NCI-H146 treated with DMSO at 0.1 percent for 48 hours (cell line): ENCODE measurements around the gene RNASET2.
"Not testable (repeated sequence)": the region's sequence is repeated elsewhere in the genome, so short reads cannot be mapped to it uniquely, and the experiment has no call there.

ENCODE experiments used
- DNase-seq: peaks from one replicate; lab custom pipeline; 2025; ENCODE audit not compliant: unreplicated experiment; lab: John Stamatoyannopoulos, UW

RNASET2 gene

GRCh38 chr6:166905505-166906134 is 50.7 kb downstream of the RNASET2 start:
- DNase-seq: no peak

- DNase-seq: no peak
Measured at GRCh38 chr6:166905013-166905412, 51.3 kb downstream of the RNASET2 start.

- peak; percentile 29 for DNase-seq
Measured at GRCh38 chr6:166904101-166904746, 52.1 kb downstream of the RNASET2 start.

- no peak for DNase-seq
Measured at GRCh38 chr6:166903500-166903899, 52.9 kb downstream of the RNASET2 start.

GRCh38 chr6:166903027-166903426 is 53.3 kb downstream of the RNASET2 start:
- no peak for DNase-seq

- no peak for DNase-seq
Measured at GRCh38 chr6:166902211-166902755, 54.1 kb downstream of the RNASET2 start.

- no peak for DNase-seq
Measured at GRCh38 chr6:166901626-166902025, 54.7 kb downstream of the RNASET2 start.

GRCh38 chr6:166900956-166901607 is 55.3 kb downstream of the RNASET2 start:
- no peak for DNase-seq

GRCh38 chr6:166900130-166900708 is 56.1 kb downstream of the RNASET2 start:
- no peak for DNase-seq

GRCh38 chr6:166898910-166899309 is 57.4 kb downstream of the RNASET2 start:
- DNase-seq: no peak

- not testable (repeated sequence) for DNase-seq
Measured at GRCh38 chr6:166894614-166895013, 61.7 kb downstream of the RNASET2 start.

GRCh38 chr6:166892472-166892871 is 63.9 kb downstream of the RNASET2 start:
- DNase-seq: not testable (repeated sequence)

GRCh38 chr6:166886773-166887172 is 69.6 kb downstream of the RNASET2 start:
- not testable (repeated sequence) for DNase-seq

GRCh38 chr6:166884958-166885357 is 71.4 kb downstream of the RNASET2 start:
- DNase-seq: not testable (repeated sequence)

GRCh38 chr6:166879594-166879993 is 76.8 kb downstream of the RNASET2 start:
- no peak for DNase-seq
